Suprapubic skin (tissue), 3 donors: ENCODE measurements around the gene MSMP.

Experiments used
- CTCF ChIP-seq, 2 donors: fragments of 200-600 bp in 1 of 2; fragments of 450-650 bp in 1 of 2; sonication (generic) in 1 of 2; IDR thresholded peaks; one replicate each; pipeline ENCODE4 v1.5.1; 2016 to 2019; ENCODE audit warnings: antibody characterized with exemption in 2 of 2, mild to moderate bottlenecking in 1 of 2, moderate library complexity in 1 of 2
- EP300 ChIP-seq: sonication (generic); formaldehyde crosslinking; IDR thresholded peaks from one replicate; pipeline ENCODE4 v1.6.1; 2017; ENCODE audit warnings: antibody characterized with exemption
- POLR2A ChIP-seq, 2 donors: fragments of 450-650 bp; IDR thresholded peaks; one replicate each; pipeline ENCODE4 v1.6.1; 2017; ENCODE audit warnings: antibody characterized with exemption in 2 of 2, mild to moderate bottlenecking in 2 of 2, moderate library complexity in 2 of 2

GRCh38 chr9:35716230-35716629 lies 37.8 kb downstream of the MSMP start:
- TF ChIP-seq POLR2A (IDR thresholded peaks at IDR 0.05), result no peak
- TF ChIP-seq CTCF (IDR thresholded peaks at IDR 0.05), result no peak
- no peak for TF ChIP-seq EP300
